Measurements from ENCODE around the gene PYCR2. TPM values are rescaled to one million over a fixed set of nuclear protein-coding genes. Genes with fewer than 3 reads are reported as not detected.

Gene PYCR2
- polyA plus RNA-seq, 3 donors, result 21.4 to 72.5 (median 26.6) TPM

DNA sequence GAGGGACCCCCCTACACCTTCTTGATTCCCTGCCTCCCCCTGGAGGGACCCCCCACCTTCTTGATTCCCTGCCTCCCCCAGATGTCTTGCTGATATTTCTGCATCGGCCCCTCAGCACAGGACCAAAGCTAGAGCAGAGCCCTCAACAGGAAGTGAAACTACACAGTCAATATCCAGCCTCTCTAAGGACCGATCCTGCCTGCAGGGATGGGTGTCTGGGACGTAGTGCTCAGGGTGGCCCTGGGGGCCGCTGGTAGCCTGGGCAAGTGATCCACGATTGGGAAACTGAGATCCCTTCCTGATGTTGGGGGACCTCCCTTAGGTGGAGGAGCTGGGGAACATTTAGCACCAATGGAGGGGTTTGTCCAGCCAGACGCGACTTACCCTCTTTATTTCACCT lies 20.9 kb upstream of the PYCR2 start:
- Mint-ChIP-seq H3K27me3 (ENCODE audit: low read depth in 3 of 3) (peaks cover 2 to 10% (median 7%) of the 10 kb centered on the region in 3 donors), H3K4me3 (no peak overlapping the region), H3K9me3 (no peaks in the 10 kb centered on the region), H3K27ac (peak overlapping the region in 1 of 7 donors; percentile 62), H3K4me1 (peaks cover 8% of the 10 kb centered on the region), H3K36me3 (no peaks in the 10 kb centered on the region)
- WGBS (ENCODE audit: insufficient coverage), result no CpG with 5 or more reads among the region's 7 CpGs
- H2AFZ ChIP-seq (ENCODE audit: insufficient read depth, low read depth, low read length, poor library complexity, severe bottlenecking), result peak overlapping the region; percentile 15
- TF ChIP-seq, protein P1, sequence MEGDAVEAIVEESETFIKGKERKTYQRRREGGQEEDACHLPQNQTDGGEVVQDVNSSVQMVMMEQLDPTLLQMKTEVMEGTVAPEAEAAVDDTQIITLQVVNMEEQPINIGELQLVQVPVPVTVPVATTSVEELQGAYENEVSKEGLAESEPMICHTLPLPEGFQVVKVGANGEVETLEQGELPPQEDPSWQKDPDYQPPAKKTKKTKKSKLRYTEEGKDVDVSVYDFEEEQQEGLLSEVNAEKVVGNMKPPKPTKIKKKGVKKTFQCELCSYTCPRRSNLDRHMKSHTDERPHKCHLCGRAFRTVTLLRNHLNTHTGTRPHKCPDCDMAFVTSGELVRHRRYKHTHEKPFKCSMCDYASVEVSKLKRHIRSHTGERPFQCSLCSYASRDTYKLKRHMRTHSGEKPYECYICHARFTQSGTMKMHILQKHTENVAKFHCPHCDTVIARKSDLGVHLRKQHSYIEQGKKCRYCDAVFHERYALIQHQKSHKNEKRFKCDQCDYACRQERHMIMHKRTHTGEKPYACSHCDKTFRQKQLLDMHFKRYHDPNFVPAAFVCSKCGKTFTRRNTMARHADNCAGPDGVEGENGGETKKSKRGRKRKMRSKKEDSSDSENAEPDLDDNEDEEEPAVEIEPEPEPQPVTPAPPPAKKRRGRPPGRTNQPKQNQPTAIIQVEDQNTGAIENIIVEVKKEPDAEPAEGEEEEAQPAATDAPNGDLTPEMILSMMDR (IDR thresholded peaks at IDR 0.05), result no peak
- no peaks in the 10 kb centered on the region for H3K27me3 ChIP-seq (ENCODE audit: control insufficient read depth in 2 of 2, insufficient read depth in 2 of 2, low read length in 2 of 2)
- DNase-seq, result peak; percentile 48 to 71 (median 64)
- intact Hi-C loops (cut with micrococcal nuclease), result no loop called here
- no peaks in the 10 kb centered on the region for H3K79me2 ChIP-seq (ENCODE audit: insufficient read depth, low read length)
- no peak overlapping the region for H3K4me2 ChIP-seq (replicated peaks; ENCODE audit: extremely low read depth, low read length, poor library complexity, severe bottlenecking)
- H3K36me3 ChIP-seq (replicated peaks in 1 of 2; ENCODE audit: control insufficient read depth in 1 of 2, insufficient read depth in 2 of 2, low read length in 2 of 2), result no peaks in the 10 kb centered on the region
- H4K20me1 ChIP-seq (ENCODE audit: insufficient read depth, low read length), result no peaks in the 10 kb centered on the region
- no peak overlapping the region for H3K4me3 ChIP-seq (replicated peaks in 1 of 3; ENCODE audit: low read depth in 2 of 3, low read length in 3 of 3)
- no peaks in the 10 kb centered on the region for H3K9me3 ChIP-seq (replicated peaks in 1 of 2; ENCODE audit: control insufficient read depth in 1 of 2, insufficient read depth in 1 of 2, low read length in 2 of 2)
- no peak overlapping the region for H3K27ac ChIP-seq (ENCODE audit: low read depth in 1 of 2, low read length in 2 of 2)
- H3K9ac ChIP-seq (ENCODE audit: insufficient read depth, low read length, poor library complexity, severe bottlenecking), result no peak overlapping the region
- no peaks in the 10 kb centered on the region for H3K4me1 ChIP-seq (ENCODE audit: control insufficient read depth in 1 of 2, insufficient read depth in 2 of 2, low read length in 2 of 2)

DNA sequence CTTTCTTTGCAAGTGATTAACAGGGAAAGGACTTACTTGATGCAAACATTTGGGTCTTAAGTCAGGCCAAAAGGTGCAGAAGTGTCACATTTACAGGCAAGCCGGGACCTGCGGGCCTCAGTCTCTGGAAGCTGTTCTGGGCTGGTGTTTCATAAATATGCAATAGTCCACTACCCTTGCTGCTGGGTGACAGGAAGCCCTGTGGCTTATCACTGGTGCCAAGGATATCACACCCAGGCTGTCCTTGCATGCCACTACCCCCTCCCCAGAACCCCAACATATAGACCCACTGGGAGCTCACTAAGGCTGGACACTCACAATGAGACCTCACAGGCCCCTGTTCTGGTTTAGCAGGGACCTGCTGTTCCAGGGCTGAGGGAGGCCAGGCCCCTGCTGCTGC lies 20.3 kb upstream of the PYCR2 start:
- H3K79me2 ChIP-seq (ENCODE audit: insufficient read depth, low read length), result no peaks in the 10 kb centered on the region
- intact Hi-C loops (cut with micrococcal nuclease), result no loop called here
- Mint-ChIP-seq H3K4me1 (peaks cover 8% of the 10 kb centered on the region), H3K36me3 (no peaks in the 10 kb centered on the region), H3K4me3 (no peak overlapping the region), H3K9me3 (no peaks in the 10 kb centered on the region), H3K27me3 (ENCODE audit: low read depth in 3 of 3) (peaks cover 2 to 12% (median 7%) of the 10 kb centered on the region in 3 donors), H3K27ac (peak overlapping the region in 1 of 7 donors; percentile 38)
- no peak for DNase-seq
- H3K27me3 ChIP-seq (ENCODE audit: control insufficient read depth in 2 of 2, insufficient read depth in 2 of 2, low read length in 2 of 2), result no peaks in the 10 kb centered on the region
- H3K4me1 ChIP-seq (ENCODE audit: control insufficient read depth in 1 of 2, insufficient read depth in 2 of 2, low read length in 2 of 2), result no peaks in the 10 kb centered on the region
- H3K27ac ChIP-seq (ENCODE audit: low read depth in 1 of 2, low read length in 2 of 2), result no peak overlapping the region
- H2AFZ ChIP-seq (ENCODE audit: insufficient read depth, low read depth, low read length, poor library complexity, severe bottlenecking), result no peak overlapping the region
- H3K36me3 ChIP-seq (replicated peaks in 1 of 2; ENCODE audit: control insufficient read depth in 1 of 2, insufficient read depth in 2 of 2, low read length in 2 of 2), result no peaks in the 10 kb centered on the region
- no peak overlapping the region for H3K4me3 ChIP-seq (replicated peaks in 1 of 3; ENCODE audit: low read depth in 2 of 3, low read length in 3 of 3)
- H3K9ac ChIP-seq (ENCODE audit: insufficient read depth, low read length, poor library complexity, severe bottlenecking), result no peak overlapping the region
- no peak overlapping the region for H3K4me2 ChIP-seq (replicated peaks; ENCODE audit: extremely low read depth, low read length, poor library complexity, severe bottlenecking)
- WGBS (ENCODE audit: insufficient coverage), result 70% methylated on average over 2 of the region's 2 CpGs
- no peaks in the 10 kb centered on the region for H4K20me1 ChIP-seq (ENCODE audit: insufficient read depth, low read length)
- H3K9me3 ChIP-seq (replicated peaks in 1 of 2; ENCODE audit: control insufficient read depth in 1 of 2, insufficient read depth in 1 of 2, low read length in 2 of 2), result no peaks in the 10 kb centered on the region
- TF ChIP-seq, protein P1 (IDR thresholded peaks at IDR 0.05), result no peak
